ENCODE results near the gene HLA-C. TPM values are rescaled to one million over a fixed set of nuclear protein-coding genes. Genes with fewer than 3 reads are reported as not detected.
"Not testable (repeated sequence)": the region's sequence is repeated elsewhere in the genome, so short reads cannot be mapped to it uniquely, and the experiment has no call there.

HLA-C gene
- 785 and 844 TPM in 2 replicates for total RNA-seq

GRCh38 chr6:31271641-31272357 lies at the start of gene HLA-C:
Gene HLA-C, minus strand, starts transcription at chr6:31272092. Its CDS starts 21 bp downstream, at chr6:31272071.
- DNase-seq (ENCODE audit: extremely low read depth, low read depth, low spot score) = peak; percentile 82

- no peak for DNase-seq (ENCODE audit: extremely low read depth, low read depth, low spot score)
These were observed 49.3 kb upstream of the HLA-C start for GRCh38 chr6:31321005-31321707.

DNA sequence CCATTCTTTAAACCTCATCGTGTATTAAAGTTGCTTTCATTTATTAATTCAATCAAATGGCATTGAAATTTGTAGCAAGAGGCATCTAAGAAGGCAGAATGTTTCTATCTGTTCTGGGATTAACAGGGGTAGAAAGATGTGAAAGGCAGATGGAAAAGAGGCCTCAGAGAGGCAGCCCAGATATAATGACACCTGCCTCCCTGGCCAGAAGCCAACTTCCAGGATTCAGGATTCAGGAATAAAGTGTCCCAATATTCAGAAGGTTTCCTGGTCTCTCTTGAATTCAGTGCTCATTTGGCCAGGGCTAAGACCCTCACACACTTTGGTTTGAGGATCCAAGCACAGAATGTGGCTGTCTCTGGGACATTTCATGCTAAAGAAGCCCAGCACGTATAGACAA lies 45.1 kb upstream of the HLA-C start:
- no peak for DNase-seq (ENCODE audit: extremely low read depth, low read depth, low spot score)

DNA sequence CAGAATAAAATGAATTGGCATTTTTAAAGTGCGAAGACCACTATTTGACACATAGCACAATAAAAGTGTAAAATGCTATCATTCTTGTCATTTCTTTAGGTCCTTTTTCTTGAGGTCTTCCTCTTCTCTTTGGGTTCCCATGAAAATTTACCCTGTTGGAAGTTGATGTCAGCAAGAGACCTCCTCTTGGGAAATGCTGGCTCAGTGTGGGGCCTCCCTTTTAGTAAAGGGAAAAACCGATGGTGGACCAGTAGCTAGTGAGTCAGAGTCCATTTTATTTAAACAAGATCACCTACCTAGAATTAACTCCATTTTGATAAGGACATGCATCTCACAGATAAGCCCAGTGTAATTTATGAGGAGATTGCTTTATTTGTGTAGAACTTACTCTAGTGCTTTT lies 37.7 kb upstream of the HLA-C start:
- DNase-seq (ENCODE audit: extremely low read depth, low read depth, low spot score) = no peak

DNA sequence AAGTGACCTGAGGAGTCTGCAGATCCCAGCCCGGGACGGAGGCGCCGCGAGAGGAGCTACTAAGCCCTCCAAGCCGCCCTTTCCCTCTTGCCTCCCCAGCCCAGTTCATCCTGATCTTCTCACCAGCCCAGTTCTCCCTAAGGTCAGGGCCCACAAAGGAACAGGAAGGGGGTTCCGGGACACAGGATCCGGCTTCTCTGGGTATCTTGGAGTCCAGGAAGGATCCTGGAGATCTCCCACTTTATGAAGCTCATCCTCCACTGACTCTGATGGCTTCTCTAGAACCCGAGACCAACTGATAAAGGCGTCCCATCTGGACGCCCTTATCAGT lies 36.9 kb upstream of the HLA-C start:
- no peak for DNase-seq (ENCODE audit: extremely low read depth, low read depth, low spot score)

DNA sequence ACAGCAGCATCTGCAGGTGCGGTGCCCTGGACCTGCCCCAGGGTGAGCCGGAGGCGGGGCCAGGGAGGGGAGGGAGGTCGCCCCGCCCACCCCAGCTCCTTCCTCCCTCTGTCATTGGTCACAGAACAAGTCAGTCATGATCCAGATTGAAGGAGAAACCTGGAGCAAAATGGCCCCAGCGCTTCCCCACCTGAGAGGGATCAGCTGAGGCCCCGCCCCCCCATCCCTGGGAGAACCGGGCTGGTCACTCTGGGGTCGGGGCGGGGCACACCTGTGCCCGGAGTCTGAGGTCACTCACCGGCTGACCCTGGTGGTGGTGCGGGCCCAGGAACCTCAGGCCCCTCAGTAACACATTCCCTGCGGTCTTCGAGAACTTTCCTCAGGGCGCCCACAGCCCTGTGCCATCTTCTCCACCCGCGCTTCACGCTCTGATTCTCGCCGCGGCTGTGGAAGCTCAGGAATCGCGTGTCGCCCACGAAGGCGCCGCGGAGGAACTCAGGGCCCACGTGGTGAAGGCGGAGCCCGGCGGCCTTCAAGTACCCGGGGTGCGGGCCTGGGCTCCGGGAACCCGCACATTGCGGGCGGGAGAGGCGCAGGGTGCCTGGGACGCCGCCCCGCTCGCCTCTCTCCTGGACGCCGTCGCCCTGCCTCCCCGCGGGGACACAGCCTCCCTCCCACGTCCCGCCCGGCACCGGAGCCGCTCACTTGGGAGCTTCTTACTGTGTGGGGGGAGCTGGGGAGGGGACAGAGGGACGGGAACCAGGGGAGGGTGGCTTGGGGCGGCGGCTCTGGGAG lies 36.4 kb upstream of the HLA-C start:
- no peak for DNase-seq (ENCODE audit: extremely low read depth, low read depth, low spot score)

DNA sequence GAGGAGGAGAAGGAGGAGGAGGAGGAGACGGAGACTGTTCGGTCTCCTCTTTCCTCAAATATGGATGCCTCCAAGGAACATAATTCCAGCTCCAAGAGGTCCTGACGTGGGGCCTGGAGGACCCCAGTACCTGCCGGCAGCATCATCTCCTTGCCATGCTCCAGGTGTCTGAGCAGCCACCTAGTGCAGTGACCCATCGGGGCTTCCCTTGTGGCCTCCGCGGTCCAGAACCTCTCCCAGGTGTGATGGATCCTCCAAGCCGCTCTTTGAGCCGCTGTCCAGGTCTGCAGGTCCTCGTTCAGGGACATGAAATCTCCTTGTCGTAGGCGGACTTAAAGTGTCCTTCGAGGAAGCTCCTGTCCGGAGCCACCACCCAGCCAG lies 35.8 kb upstream of the HLA-C start:
- DNase-seq (ENCODE audit: extremely low read depth, low read depth, low spot score) = no peak

DNA sequence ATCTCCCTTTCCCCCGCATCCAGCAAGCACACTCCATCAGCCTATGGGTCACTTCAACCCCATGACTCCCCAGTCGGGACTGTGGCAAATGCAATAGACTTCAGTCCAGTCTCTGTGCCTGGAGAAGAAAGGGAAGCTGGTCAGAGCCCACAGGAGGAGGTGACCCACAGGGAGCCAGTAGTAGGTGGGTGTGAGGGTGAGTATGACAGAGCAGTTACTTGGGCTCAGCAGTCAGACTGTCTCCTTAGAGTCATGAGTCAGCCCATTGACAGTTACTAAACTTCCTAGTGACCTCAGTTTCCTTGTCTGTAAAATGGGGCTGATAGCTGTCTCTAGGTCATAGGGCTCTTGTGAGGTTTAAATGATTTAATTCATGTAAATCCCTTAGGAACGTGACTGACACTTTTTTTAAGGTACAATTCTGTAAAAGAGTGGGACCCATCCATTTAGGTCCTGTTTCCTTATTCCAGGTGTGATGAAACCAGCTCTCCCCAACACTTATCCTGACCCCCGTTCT lies 33.9 kb upstream of the HLA-C start:
- no peak for DNase-seq (ENCODE audit: extremely low read depth, low read depth, low spot score)

- no peak for DNase-seq (ENCODE audit: extremely low read depth, low read depth, low spot score)
These were observed 32.8 kb upstream of the HLA-C start for GRCh38 chr6:31304683-31305082.

DNA sequence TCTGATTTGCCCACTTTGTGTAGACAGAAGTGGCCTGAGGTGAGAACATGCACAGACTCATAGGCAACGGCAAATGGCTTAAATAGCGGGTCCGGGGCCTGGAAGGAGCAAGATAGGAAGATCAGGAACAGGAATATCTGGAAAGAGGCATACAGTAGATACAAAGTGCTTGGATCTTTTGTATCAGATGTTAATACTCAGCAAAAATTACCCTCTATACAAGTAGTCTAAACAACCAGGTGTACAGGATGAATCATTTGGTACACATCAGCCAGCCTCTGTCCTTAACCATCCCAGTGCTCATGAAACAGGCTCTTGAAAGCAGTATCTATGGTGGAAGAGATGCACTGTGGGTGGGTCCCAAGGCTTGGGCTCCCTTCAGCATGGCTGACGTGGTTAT lies 28.9 kb upstream of the HLA-C start:
- DNase-seq (ENCODE audit: extremely low read depth, low read depth, low spot score) = no peak

DNA sequence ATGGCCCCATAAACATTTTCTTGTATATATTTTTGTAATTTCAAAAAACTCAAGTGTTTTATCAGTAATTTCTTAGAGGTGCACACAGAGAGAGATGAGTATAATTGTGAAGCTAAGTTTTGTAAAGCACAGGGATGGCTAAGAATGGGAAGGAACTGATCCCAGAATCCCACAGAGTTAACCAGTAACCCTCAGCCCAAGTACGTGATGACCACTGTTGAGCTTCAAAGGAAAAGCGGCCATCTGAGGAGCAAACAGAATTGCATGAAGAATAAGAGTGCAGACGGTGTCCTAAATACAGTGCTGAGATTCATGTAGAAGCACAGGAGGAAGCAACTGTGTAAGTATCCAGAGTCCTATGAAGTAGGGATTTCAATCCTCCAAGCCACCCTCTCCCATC lies 28.1 kb upstream of the HLA-C start:
- no peak for DNase-seq (ENCODE audit: extremely low read depth, low read depth, low spot score)

- DNase-seq (ENCODE audit: extremely low read depth, low read depth, low spot score) = no peak
These were observed 27.6 kb upstream of the HLA-C start for GRCh38 chr6:31299511-31299910.

DNA sequence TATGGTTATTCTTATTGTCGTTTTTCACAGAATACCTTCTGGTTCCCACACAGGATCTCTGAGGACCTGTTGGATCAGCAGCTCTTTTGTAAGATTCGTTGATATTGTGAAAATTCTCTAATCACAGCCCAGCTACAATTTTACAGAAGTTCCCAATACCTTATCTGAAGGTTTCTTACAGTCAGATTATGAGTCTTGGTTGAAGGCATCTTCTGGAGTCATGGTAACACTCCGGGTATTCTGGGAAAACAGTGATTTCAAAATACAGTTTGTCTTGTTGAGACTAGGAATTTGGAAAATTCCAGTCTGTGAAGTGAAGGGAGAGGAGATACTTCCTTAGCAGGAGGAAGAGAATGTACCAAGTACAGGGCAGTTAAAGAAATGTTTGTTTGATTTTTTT lies 22.2 kb upstream of the HLA-C start:
- DNase-seq (ENCODE audit: extremely low read depth, low read depth, low spot score) = no peak

DNA sequence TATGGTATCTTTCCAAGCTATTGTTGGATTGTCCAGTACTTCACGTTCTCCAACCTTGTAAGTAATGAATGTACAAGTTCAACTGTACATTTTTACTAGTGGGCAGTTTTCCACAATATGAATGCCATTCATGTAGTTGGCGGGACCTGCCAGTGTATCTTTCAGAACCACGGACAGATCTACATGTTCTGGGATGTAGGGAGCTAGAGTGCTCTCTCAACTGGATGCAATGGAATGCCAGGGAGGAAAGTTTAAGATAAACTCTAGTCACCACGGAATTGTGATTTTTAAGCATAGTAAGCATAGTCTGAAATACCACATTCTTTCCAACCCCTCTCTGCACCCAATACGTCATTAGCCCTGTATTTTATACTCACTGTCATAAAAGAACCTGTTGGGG lies 21.5 kb upstream of the HLA-C start:
- no peak for DNase-seq (ENCODE audit: extremely low read depth, low read depth, low spot score)

GRCh38 chr6:31289788-31290187 lies 17.9 kb upstream of the HLA-C start:
- DNase-seq (ENCODE audit: extremely low read depth, low read depth, low spot score) = no peak

DNA sequence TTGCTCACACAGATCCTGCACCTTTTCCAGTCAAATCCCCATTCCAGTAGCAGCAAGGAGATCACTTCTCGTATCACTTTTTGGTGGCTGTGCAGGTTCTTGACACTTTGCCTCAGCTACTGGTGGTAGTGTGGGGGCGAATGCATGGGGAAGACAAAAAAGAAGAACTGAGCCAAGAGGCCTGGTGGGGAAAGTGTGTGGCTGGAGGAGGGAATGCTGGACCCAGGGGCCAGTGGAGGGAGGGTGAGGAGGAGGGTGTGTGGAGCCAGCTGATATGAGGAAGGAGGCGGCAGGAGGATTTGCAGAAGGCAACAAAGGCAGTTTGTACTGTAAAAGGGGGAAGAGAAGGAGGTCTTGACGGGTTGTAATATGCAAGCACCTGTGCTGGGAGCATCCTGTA lies 15.7 kb upstream of the HLA-C start:
- no peak for DNase-seq (ENCODE audit: extremely low read depth, low read depth, low spot score)

GRCh38 chr6:31285982-31286381 lies 14.1 kb upstream of the HLA-C start:
- no peak for DNase-seq (ENCODE audit: extremely low read depth, low read depth, low spot score)

GRCh38 chr6:31285486-31285885 lies 13.6 kb upstream of the HLA-C start:
- no peak for DNase-seq (ENCODE audit: extremely low read depth, low read depth, low spot score)

DNA sequence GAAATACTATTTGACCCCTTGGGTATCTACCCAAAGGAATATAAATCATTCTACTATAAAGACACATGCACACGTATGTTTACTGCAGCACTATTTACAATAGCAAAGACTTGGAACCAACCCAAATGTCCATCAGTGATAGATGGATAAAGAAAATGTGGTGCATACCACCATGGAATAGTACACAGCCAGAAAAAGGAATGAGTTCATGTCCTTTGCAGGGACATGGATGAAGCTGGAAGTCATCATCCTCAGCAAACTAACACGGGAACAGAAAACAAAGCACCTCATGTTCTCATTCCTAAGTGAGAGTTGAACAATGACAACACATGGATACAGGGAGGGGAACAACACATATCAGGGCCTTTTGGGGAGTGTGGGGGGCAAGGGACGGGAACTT lies 7.8 kb upstream of the HLA-C start:
- not testable (repeated sequence) for DNase-seq (ENCODE audit: extremely low read depth, low read depth, low spot score)

GRCh38 chr6:31272836-31273626 lies 1.1 kb upstream of the HLA-C start:
- no peak for DNase-seq (ENCODE audit: extremely low read depth, low read depth, low spot score)

DNA sequence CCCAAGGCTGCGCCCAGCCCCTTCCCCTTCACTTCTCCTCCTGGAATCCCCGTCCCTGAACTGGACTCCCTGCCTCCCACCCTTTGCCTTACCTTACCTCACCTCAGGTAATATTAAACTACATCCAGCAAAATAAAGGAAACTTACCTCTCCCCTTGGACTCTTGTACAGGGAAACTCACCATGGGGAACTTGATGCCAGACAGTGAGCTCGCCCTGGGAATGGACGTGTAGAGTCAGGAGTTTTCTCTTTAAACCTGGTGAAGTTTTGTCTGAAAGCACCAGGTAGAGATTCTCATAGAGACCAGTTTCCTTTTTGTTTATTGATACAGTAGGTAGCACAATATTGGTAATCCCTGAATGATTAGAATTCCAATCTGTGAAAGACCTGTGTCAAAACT lies 544 bp upstream of the HLA-C start:
- DNase-seq (ENCODE audit: extremely low read depth, low read depth, low spot score) = no peak
